ENCODE measurements around the gene FGF13.

The FGF13 gene

DNA sequence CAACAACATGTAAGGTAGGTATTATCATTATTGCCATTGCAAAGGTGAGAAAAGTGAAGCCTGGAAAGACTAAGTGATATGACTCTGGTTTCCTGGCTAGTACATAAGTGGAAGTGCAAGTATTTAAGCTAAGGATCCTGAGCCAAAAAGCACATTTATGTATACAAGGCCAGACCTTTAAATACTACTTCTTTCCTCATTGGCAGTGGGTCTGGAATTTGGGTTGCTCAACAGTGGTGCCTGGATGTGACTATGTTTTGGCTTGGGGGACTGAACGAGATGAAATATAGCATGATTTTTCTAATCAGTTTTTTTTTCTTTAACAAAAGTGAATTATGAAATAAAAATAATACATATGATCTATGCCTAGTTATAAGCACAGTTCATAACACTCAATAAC is 7.4 kb upstream of the FGF13 start:
- no peaks in the 10 kb centered on the region for H3K9me2 ChIP-seq (ENCODE audit: low read depth, low read length)
- no peak overlapping the region for H3K27ac ChIP-seq (ENCODE audit: low read depth, low read length, poor library complexity, severe bottlenecking)
- H3K9me3 ChIP-seq (ENCODE audit: low read length), result no peaks in the 10 kb centered on the region
- H3K36me3 ChIP-seq (ENCODE audit: insufficient read depth, low read length), result no peaks in the 10 kb centered on the region
- H3K4me3 ChIP-seq (ENCODE audit: low read depth, low read length, poor library complexity, severe bottlenecking), result no peak overlapping the region
- H4K20me1 ChIP-seq (ENCODE audit: insufficient read depth, low read length), result no peaks in the 10 kb centered on the region
- H3K4me2 ChIP-seq (ENCODE audit: low read length), result no peak overlapping the region
- no peaks in the 10 kb centered on the region for H3K79me2 ChIP-seq (ENCODE audit: insufficient read depth, low read length)
- no peaks in the 10 kb centered on the region for H3K27me3 ChIP-seq (ENCODE audit: insufficient read depth, low read length)
- no peaks in the 10 kb centered on the region for H3F3A ChIP-seq (ENCODE audit: insufficient read depth, low read length)
- H2AFZ ChIP-seq (ENCODE audit: low read length), result no peak overlapping the region
- H3K9ac ChIP-seq (ENCODE audit: low read length), result no peak overlapping the region
- H3K4me1 ChIP-seq (ENCODE audit: insufficient read depth, low read length, severe bottlenecking), result no peaks in the 10 kb centered on the region
- TF ChIP-seq, protein P1, sequence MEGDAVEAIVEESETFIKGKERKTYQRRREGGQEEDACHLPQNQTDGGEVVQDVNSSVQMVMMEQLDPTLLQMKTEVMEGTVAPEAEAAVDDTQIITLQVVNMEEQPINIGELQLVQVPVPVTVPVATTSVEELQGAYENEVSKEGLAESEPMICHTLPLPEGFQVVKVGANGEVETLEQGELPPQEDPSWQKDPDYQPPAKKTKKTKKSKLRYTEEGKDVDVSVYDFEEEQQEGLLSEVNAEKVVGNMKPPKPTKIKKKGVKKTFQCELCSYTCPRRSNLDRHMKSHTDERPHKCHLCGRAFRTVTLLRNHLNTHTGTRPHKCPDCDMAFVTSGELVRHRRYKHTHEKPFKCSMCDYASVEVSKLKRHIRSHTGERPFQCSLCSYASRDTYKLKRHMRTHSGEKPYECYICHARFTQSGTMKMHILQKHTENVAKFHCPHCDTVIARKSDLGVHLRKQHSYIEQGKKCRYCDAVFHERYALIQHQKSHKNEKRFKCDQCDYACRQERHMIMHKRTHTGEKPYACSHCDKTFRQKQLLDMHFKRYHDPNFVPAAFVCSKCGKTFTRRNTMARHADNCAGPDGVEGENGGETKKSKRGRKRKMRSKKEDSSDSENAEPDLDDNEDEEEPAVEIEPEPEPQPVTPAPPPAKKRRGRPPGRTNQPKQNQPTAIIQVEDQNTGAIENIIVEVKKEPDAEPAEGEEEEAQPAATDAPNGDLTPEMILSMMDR (IDR thresholded peaks at IDR 0.05; ENCODE audit: low read length), result no peak
- TF ChIP-seq EZH2 (IDR thresholded peaks at IDR 0.05; ENCODE audit: borderline replicate concordance, low read length), result no peak

DNA sequence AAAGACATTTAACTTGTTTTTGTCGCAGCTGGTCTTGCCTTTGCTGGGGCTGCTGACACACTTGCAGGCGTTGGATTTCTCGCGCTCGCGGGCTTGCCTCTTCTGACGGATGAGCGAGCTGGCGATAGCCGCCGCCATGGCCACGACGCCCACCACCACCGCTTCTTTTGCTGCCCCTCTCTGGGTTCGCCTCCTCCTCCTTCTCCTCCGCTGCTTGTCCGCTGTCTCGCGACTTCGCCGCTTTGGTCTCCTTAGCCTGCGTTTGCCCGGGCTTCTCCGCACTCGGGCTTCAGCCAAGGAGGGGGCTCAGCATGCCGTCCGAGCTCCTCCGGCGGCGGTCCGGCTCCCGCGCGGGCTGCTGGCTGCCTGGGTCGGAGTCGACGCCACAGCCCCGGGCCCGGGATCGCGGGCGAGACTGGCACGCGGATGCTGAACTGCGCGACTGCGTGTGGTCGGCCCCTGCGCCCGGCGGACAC is 613 bp downstream of the FGF13 start:
- Histone ChIP-seq H2AFZ (ENCODE audit: low read length) (no peak overlapping the region), H3K4me3 (ENCODE audit: low read depth, low read length, poor library complexity, severe bottlenecking) (no peak overlapping the region), H3F3A (ENCODE audit: insufficient read depth, low read length) (no peaks in the 10 kb centered on the region), H3K79me2 (ENCODE audit: insufficient read depth, low read length) (no peaks in the 10 kb centered on the region), H3K27ac (ENCODE audit: low read depth, low read length, poor library complexity, severe bottlenecking) (no peak overlapping the region), H3K9ac (ENCODE audit: low read length) (no peak overlapping the region), H4K20me1 (ENCODE audit: insufficient read depth, low read length) (no peaks in the 10 kb centered on the region), H3K27me3 (ENCODE audit: insufficient read depth, low read length) (no peaks in the 10 kb centered on the region), H3K9me3 (ENCODE audit: low read length) (no peaks in the 10 kb centered on the region), H3K4me1 (ENCODE audit: insufficient read depth, low read length, severe bottlenecking) (no peaks in the 10 kb centered on the region), H3K4me2 (ENCODE audit: low read length) (no peak overlapping the region; the same call in 1 of the 2 replicates), H3K36me3 (ENCODE audit: insufficient read depth, low read length) (no peaks in the 10 kb centered on the region), H3K9me2 (ENCODE audit: low read depth, low read length) (no peaks in the 10 kb centered on the region)
- TF ChIP-seq, protein P1 (IDR thresholded peaks at IDR 0.05; ENCODE audit: low read length), result no peak
- no peak for TF ChIP-seq EZH2 (IDR thresholded peaks at IDR 0.05; ENCODE audit: borderline replicate concordance, low read length)

DNA sequence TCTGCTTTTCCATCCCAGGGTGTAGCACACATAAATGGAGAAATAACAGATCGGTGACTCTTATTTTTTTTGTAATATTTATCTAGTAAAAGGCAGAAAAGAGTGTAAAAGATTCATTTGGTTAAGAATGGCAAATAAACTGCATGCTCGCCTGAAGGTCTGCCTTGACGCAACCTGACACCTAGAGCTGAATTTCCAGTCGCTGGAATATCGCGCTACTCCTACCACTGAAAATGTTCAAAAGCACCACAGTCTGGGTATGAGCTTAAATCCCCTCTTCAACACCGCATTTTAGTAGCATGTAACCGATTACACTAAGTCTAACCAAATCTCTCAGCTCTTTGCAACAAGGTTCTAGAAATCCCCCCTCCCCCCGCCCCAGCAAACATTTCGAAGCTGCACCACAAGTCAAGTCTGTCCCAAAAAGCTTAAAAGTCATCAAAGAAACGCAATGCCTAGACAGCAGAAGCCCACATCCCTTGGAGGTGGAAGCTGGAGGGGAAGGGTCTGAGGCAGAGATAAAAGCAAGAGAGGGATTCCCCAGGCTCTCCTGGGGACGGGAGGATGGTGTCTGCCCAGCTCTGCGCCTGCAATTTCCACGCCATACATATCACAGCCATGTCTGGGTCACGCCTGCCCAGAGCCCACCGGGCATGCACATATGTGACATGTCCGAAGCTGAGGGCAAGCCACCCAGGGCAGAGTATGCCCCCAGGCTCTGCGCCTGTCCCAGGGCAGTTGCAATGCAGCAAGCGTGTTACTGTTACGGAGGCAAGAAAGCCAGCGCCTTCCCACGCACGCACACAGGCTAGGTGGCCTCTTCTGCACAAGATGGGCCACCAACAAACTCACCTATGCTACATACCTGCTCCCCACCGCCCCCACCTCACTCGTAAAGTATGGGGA is 1.4 kb downstream of the FGF13 start:
- H3K4me3 ChIP-seq (ENCODE audit: low read depth, low read length, poor library complexity, severe bottlenecking), result no peak overlapping the region
- no peak overlapping the region for H2AFZ ChIP-seq (ENCODE audit: low read length)
- no peaks in the 10 kb centered on the region for H3K27me3 ChIP-seq (ENCODE audit: insufficient read depth, low read length)

More for the DNA sequence above, 1.4 kb downstream of the FGF13 start:
- no peak for TF ChIP-seq EZH2 (IDR thresholded peaks at IDR 0.05; ENCODE audit: borderline replicate concordance, low read length)
- TF ChIP-seq, protein P1 (IDR thresholded peaks at IDR 0.05; ENCODE audit: low read length), result no peak
- Histone ChIP-seq H3K79me2 (ENCODE audit: insufficient read depth, low read length) (no peaks in the 10 kb centered on the region), H4K20me1 (ENCODE audit: insufficient read depth, low read length) (no peaks in the 10 kb centered on the region), H3K4me2 (ENCODE audit: low read length) (no peak overlapping the region), H3K36me3 (ENCODE audit: insufficient read depth, low read length) (no peaks in the 10 kb centered on the region), H3F3A (ENCODE audit: insufficient read depth, low read length) (no peaks in the 10 kb centered on the region), H3K9ac (ENCODE audit: low read length) (no peak overlapping the region), H3K9me2 (ENCODE audit: low read depth, low read length) (no peaks in the 10 kb centered on the region), H3K4me1 (ENCODE audit: insufficient read depth, low read length, severe bottlenecking) (no peaks in the 10 kb centered on the region), H3K27ac (ENCODE audit: low read depth, low read length, poor library complexity, severe bottlenecking) (no peak overlapping the region), H3K9me3 (ENCODE audit: low read length) (no peaks in the 10 kb centered on the region)

All from OCI-LY1 (cell line).